WI38 (cell line): ENCODE results near the gene CTAG2.

ENCODE experiments used
- H3K4me3 ChIP-seq: 2 replicates; pipeline ENCODE4 v1.5.1; 2011; ENCODE audit warnings: low read depth, mild to moderate bottlenecking, control low read depth, low read length
- CTCF ChIP-seq: IDR thresholded peaks from 2 replicates; pipeline ENCODE4 v1.5.1; 2012; ENCODE audit warnings: low read depth, mild to moderate bottlenecking, control low read depth, low read length

CTAG2 gene

DNA sequence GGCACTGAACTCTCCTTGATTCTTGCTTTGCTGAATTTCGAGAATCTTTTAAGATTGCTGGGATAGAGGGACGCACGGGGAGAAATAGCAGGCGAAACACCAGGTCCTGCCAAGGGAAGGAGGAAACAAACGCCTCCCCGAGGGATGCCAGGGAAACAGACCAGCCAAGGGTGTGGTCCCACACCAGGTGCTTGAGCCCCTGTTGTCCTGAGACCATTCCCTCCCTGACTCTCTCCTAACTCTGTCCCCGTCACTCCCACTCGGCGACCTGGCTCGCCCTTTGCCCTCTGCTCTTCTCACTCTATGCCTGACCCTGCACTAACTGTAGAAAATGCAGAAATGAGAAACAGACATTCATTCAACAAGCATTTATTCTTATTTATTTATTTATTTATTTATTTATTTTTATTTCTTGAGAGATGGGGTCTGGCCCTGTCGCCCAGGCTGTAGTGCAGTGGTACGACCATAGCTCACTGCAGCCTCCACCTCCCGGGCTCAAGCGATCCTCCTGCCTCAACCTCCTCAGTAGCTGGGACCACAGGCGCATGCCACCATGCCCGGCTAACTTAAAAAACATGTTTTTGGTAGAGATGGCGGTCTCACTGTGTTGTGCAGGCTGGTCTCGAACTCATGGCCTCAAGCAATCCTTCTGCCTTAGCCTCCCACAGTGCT, 50.5 kb downstream of the CTAG2 start:
- TF ChIP-seq CTCF, result no peak
- no peak overlapping the region for H3K4me3 ChIP-seq

GRCh38 chrX:154602226-154602625, 51.2 kb downstream of the CTAG2 start:
- no peak overlapping the region for H3K4me3 ChIP-seq

More at GRCh38 chrX:154602226-154602625, 51.2 kb downstream of the CTAG2 start:
- TF ChIP-seq CTCF, result no peak
